Activated CD8-positive, alpha-beta memory T cell treated with anti-CD3 and anti-CD28 coated beads, Interleukin-2, amount 50 U/mL, for 48 hours (primary cell): ENCODE data around the gene ASB2.
A peak's percentile ranks its signal among the peaks of the same experiment; 100 is the strongest.

ENCODE experiments used
- DNase-seq: peaks from one replicate; pipeline ENCODE4 v3.0.0-alpha.2; 2020

Gene ASB2

GRCh38 chr14:93945070-93945399 is 31.3 kb downstream of the ASB2 start:
- DNase-seq, result no peak

GRCh38 chr14:93944348-93945069 is 31.9 kb downstream of the ASB2 start:
- DNase-seq, result no peak

GRCh38 chr14:93943930-93944329 is 32.4 kb downstream of the ASB2 start:
- no peak for DNase-seq

- no peak for DNase-seq
Measured at GRCh38 chr14:93943052-93943451, 33.3 kb downstream of the ASB2 start.

GRCh38 chr14:93941293-93941910 is 35.0 kb downstream of the ASB2 start:
- no peak for DNase-seq

- DNase-seq, result no peak
Measured at GRCh38 chr14:93940437-93940836, 35.9 kb downstream of the ASB2 start.

GRCh38 chr14:93939304-93940229 is 36.8 kb downstream of the ASB2 start:
- DNase-seq, result peak; percentile 100

GRCh38 chr14:93938751-93939303 is 37.5 kb downstream of the ASB2 start:
- DNase-seq, result no peak

- DNase-seq, result no peak
Measured at GRCh38 chr14:93937519-93937918, 38.9 kb downstream of the ASB2 start.

GRCh38 chr14:93936926-93937325 is 39.4 kb downstream of the ASB2 start:
- no peak for DNase-seq

- DNase-seq, result no peak
Measured at GRCh38 chr14:93936245-93936644, 40.1 kb downstream of the ASB2 start.

GRCh38 chr14:93935213-93935612 is 41.2 kb downstream of the ASB2 start:
- DNase-seq, result no peak

GRCh38 chr14:93932642-93933041 is 43.7 kb downstream of the ASB2 start:
- no peak for DNase-seq

GRCh38 chr14:93930989-93931307 is 45.4 kb downstream of the ASB2 start:
- no peak for DNase-seq

GRCh38 chr14:93930296-93930988 is 45.9 kb downstream of the ASB2 start:
- DNase-seq, result no peak

- DNase-seq, result no peak
Measured at GRCh38 chr14:93929657-93930056, 46.7 kb downstream of the ASB2 start.

GRCh38 chr14:93929048-93929535 is 47.3 kb downstream of the ASB2 start:
- no peak for DNase-seq

- DNase-seq, result no peak
Measured at GRCh38 chr14:93928184-93929047, 48.0 kb downstream of the ASB2 start.

- DNase-seq, result no peak
Measured at GRCh38 chr14:93927800-93928145, 48.6 kb downstream of the ASB2 start.

GRCh38 chr14:93926873-93927799 is 49.2 kb downstream of the ASB2 start, which contains the start of gene FAM181A:
Gene FAM181A (plus strand): TSS chr14:93927344. CDS start chr14:93928286, 942 bp downstream.
- DNase-seq, result no peak
